Measurements from ENCODE around the gene GABRB1. TPM values are rescaled to one million over a fixed set of nuclear protein-coding genes. Genes with fewer than 3 reads are reported as not detected.

The GABRB1 gene
- polyA plus RNA-seq, 3 donors, result not detected

GRCh38 chr4:47391256-47391655, 359.9 kb downstream of the GABRB1 start:
- Histone ChIP-seq H2AFZ (ENCODE audit: insufficient read depth, low read depth, low read length, poor library complexity, severe bottlenecking) (no peak overlapping the region), H3K27ac (ENCODE audit: low read depth in 1 of 2, low read length in 2 of 2) (no peak overlapping the region)
- 100% methylated on average over 1 of the region's 3 CpGs for WGBS (ENCODE audit: insufficient coverage)

GRCh38 chr4:47406408-47406807, 375.0 kb downstream of the GABRB1 start:
- H3K4me3 Mint-ChIP-seq, result no peak overlapping the region
- no peaks in the 10 kb centered on the region for H3K27me3 ChIP-seq (ENCODE audit: control insufficient read depth in 2 of 2, insufficient read depth in 2 of 2, low read length in 2 of 2)
- peak overlapping the region; percentile 41 for H2AFZ ChIP-seq (ENCODE audit: insufficient read depth, low read depth, low read length, poor library complexity, severe bottlenecking)
- H4K20me1 ChIP-seq (ENCODE audit: insufficient read depth, low read length), result no peaks in the 10 kb centered on the region
- no peak overlapping the region for H3K27ac ChIP-seq (ENCODE audit: low read depth in 1 of 2, low read length in 2 of 2)
- peaks cover 0 to 5% (median 0%) of the 10 kb centered on the region in 7 donors for H3K9me3 Mint-ChIP-seq
- WGBS (ENCODE audit: insufficient coverage), result no CpG with 5 or more reads among the region's 2 CpGs
- no peak overlapping the region for H3K4me3 ChIP-seq (replicated peaks in 1 of 3; ENCODE audit: low read depth in 2 of 3, low read length in 3 of 3)
- TF ChIP-seq CTCF (IDR thresholded peaks at IDR 0.05), result no peak
- H3K4me1 ChIP-seq (ENCODE audit: control insufficient read depth in 1 of 2, insufficient read depth in 2 of 2, low read length in 2 of 2), result no peaks in the 10 kb centered on the region
- H3K4me2 ChIP-seq (replicated peaks; ENCODE audit: extremely low read depth, low read length, poor library complexity, severe bottlenecking), result no peak overlapping the region
- H3K4me1 Mint-ChIP-seq, result peaks cover 3% of the 10 kb centered on the region
- no peaks in the 10 kb centered on the region for H3K36me3 ChIP-seq (replicated peaks in 1 of 2; ENCODE audit: control insufficient read depth in 1 of 2, insufficient read depth in 2 of 2, low read length in 2 of 2)
- no peaks in the 10 kb centered on the region for H3K9me3 ChIP-seq (replicated peaks in 1 of 2; ENCODE audit: control insufficient read depth in 1 of 2, insufficient read depth in 1 of 2, low read length in 2 of 2)
- no peak for DNase-seq
- H3K36me3 Mint-ChIP-seq, result no peaks in the 10 kb centered on the region
- intact Hi-C loops (cut with micrococcal nuclease), result no loop called here
- peaks cover 0 to 2% (median 1%) of the 10 kb centered on the region in 3 donors for H3K27me3 Mint-ChIP-seq (ENCODE audit: low read depth in 3 of 3)
- H3K79me2 ChIP-seq (ENCODE audit: insufficient read depth, low read length), result no peaks in the 10 kb centered on the region
- H3K27ac Mint-ChIP-seq, result peak overlapping the region in 3 of 7 donors; percentile 5 to 39 (median 9)
- no peak overlapping the region for H3K9ac ChIP-seq (ENCODE audit: insufficient read depth, low read length, poor library complexity, severe bottlenecking)

More at GRCh38 chr4:47391256-47391655, 359.9 kb downstream of the GABRB1 start:
- no peaks in the 10 kb centered on the region for H3K9me3 ChIP-seq (replicated peaks in 1 of 2; ENCODE audit: control insufficient read depth in 1 of 2, insufficient read depth in 1 of 2, low read length in 2 of 2)
- H3K4me1 ChIP-seq (ENCODE audit: control insufficient read depth in 1 of 2, insufficient read depth in 2 of 2, low read length in 2 of 2), result no peaks in the 10 kb centered on the region
- no peak overlapping the region for H3K4me3 ChIP-seq (replicated peaks in 1 of 3; ENCODE audit: low read depth in 2 of 3, low read length in 3 of 3)
- H3K9ac ChIP-seq (ENCODE audit: insufficient read depth, low read length, poor library complexity, severe bottlenecking), result no peak overlapping the region
- no peak overlapping the region for H3K4me2 ChIP-seq (replicated peaks; ENCODE audit: extremely low read depth, low read length, poor library complexity, severe bottlenecking)
- no peaks in the 10 kb centered on the region for H3K36me3 ChIP-seq (replicated peaks in 1 of 2; ENCODE audit: control insufficient read depth in 1 of 2, insufficient read depth in 2 of 2, low read length in 2 of 2)
- intact Hi-C loops (cut with micrococcal nuclease), result no loop called here
- H4K20me1 ChIP-seq (ENCODE audit: insufficient read depth, low read length), result no peaks in the 10 kb centered on the region
- Mint-ChIP-seq H3K4me1 (no peaks in the 10 kb centered on the region), H3K27ac (no peak overlapping the region), H3K4me3 (no peak overlapping the region), H3K27me3 (ENCODE audit: low read depth in 3 of 3) (peaks cover 0 to 3% (median 0%) of the 10 kb centered on the region in 3 donors), H3K9me3 (peaks cover 0 to 4% (median 2%) of the 10 kb centered on the region in 7 donors), H3K36me3 (no peaks in the 10 kb centered on the region)
- no peaks in the 10 kb centered on the region for H3K27me3 ChIP-seq (ENCODE audit: control insufficient read depth in 2 of 2, insufficient read depth in 2 of 2, low read length in 2 of 2)
- no peaks in the 10 kb centered on the region for H3K79me2 ChIP-seq (ENCODE audit: insufficient read depth, low read length)
- DNase-seq, result no peak
- no peak for TF ChIP-seq CTCF (IDR thresholded peaks at IDR 0.05)
